Measurements from ENCODE around the gene HTR1B. TPM values are rescaled to one million over a fixed set of nuclear protein-coding genes. Genes with fewer than 3 reads are reported as not detected.

HTR1B gene
- total RNA-seq, 1 donor from 2014 or later: 0.25 TPM

GRCh38 chr6:77446249-77446648, 17.0 kb downstream of the HTR1B start:
- Mint-ChIP-seq H3K36me3 (no peaks in the 10 kb centered on the region), H3K9me3 (no peaks in the 10 kb centered on the region), H3K4me1 (no peaks in the 10 kb centered on the region), H3K27me3 (ENCODE audit: low read depth) (no peaks in the 10 kb centered on the region), H3K27ac (no peak overlapping the region), H3K4me3 (no peak overlapping the region)
- TF ChIP-seq CTCF (IDR thresholded peaks at IDR 0.05; ENCODE audit: unreplicated experiment): no peak
- no peak for DNase-seq (ENCODE audit: low spot score in 2 of 2, unreplicated experiment in 2 of 2)

- H3K4me3 Mint-ChIP-seq: no peak overlapping the region
- H3K9me3 Mint-ChIP-seq: no peaks in the 10 kb centered on the region
- no peaks in the 10 kb centered on the region for H3K4me1 Mint-ChIP-seq
- H3K27ac Mint-ChIP-seq: no peak overlapping the region
- no peak for TF ChIP-seq CTCF (IDR thresholded peaks at IDR 0.05; ENCODE audit: unreplicated experiment)
- DNase-seq (ENCODE audit: low spot score in 2 of 2, unreplicated experiment in 2 of 2): no peak
- H3K27me3 Mint-ChIP-seq (ENCODE audit: low read depth): no peaks in the 10 kb centered on the region
- H3K36me3 Mint-ChIP-seq: no peaks in the 10 kb centered on the region
These were observed 18.1 kb downstream of the HTR1B start for GRCh38 chr6:77445214-77445613.

DNA sequence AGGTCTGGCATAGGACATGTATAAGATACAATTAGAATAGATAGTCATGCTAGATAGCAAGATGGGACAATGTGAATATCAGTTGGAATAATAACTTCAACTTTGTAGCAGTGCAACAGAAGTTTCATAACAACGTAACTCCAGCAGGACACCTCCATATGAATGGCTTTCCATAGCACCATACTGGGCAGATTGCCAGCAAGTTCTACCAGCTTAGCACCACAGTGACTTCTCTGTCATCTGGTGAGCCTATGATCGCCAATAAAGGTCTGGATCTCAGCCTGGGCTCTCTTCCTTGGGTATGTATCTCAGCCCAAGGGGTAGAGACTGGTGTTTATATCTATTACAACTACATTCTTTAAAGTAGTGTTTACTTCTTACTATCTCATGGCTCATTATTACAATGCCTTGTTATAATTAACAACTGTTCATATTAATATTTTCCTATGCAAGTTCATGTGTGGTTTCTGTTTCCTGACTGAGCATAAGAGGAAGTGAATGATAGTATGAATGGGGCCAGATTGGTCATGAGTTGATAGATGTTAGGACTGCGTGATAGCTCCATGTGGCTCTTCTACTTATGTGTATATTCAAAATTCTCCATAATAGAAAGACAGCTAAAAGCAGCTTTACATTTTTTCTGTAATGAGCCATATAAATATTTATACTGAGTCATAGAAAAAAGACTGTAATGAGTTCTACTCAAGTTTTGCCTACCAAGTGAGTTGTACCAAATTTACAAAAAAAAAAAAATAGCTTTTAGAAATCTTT, 22.9 kb downstream of the HTR1B start:
- H3K9me3 Mint-ChIP-seq: no peaks in the 10 kb centered on the region

DNA sequence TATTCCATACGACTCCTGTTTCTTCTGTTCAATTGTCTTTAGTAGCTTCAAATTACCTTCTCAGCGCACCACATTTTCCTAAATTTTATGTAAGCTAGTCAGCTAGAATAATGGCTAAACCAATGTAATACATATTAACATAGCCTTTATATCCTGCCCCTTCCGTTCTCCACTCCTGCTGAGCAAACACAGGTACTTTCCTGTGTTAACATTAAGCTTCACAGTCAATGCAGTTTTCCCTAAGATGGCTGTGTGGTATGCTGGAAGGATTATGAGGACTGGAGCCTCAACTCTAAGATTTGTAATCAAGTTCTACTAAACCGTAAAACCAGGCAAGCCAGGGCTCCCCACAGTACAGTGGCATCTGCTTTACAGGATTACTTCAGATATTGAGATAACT, 29.4 kb downstream of the HTR1B start:
- Mint-ChIP-seq H3K9me3 (no peaks in the 10 kb centered on the region), H3K4me3 (no peak overlapping the region), H3K36me3 (no peaks in the 10 kb centered on the region), H3K27me3 (ENCODE audit: low read depth) (no peaks in the 10 kb centered on the region), H3K27ac (no peak overlapping the region), H3K4me1 (no peaks in the 10 kb centered on the region)
- no peak for DNase-seq (ENCODE audit: low spot score in 2 of 2, unreplicated experiment in 2 of 2)
- TF ChIP-seq CTCF (IDR thresholded peaks at IDR 0.05; ENCODE audit: unreplicated experiment): no peak

More for the DNA sequence above, 22.9 kb downstream of the HTR1B start:
- Mint-ChIP-seq H3K36me3 (no peaks in the 10 kb centered on the region), H3K4me1 (no peaks in the 10 kb centered on the region), H3K27me3 (ENCODE audit: low read depth) (no peaks in the 10 kb centered on the region), H3K27ac (no peak overlapping the region), H3K4me3 (no peak overlapping the region)
- no peak for TF ChIP-seq CTCF (IDR thresholded peaks at IDR 0.05; ENCODE audit: unreplicated experiment)
- no peak for DNase-seq (ENCODE audit: low spot score in 2 of 2, unreplicated experiment in 2 of 2)

GRCh38 chr6:77430504-77430903, 32.8 kb downstream of the HTR1B start:
- Mint-ChIP-seq H3K9me3 (no peaks in the 10 kb centered on the region), H3K4me3 (no peak overlapping the region), H3K27ac (no peak overlapping the region), H3K27me3 (ENCODE audit: low read depth) (no peaks in the 10 kb centered on the region), H3K4me1 (no peaks in the 10 kb centered on the region), H3K36me3 (no peaks in the 10 kb centered on the region)
- DNase-seq (ENCODE audit: low spot score in 2 of 2, unreplicated experiment in 2 of 2): no peak
- TF ChIP-seq CTCF (IDR thresholded peaks at IDR 0.05; ENCODE audit: unreplicated experiment): no peak

All from mesothelial cell of epicardium (in vitro differentiated cells).